Kidney epithelial cell (primary cell): ENCODE measurements around the gene MFSD6L. TPM values are rescaled to one million over a fixed set of nuclear protein-coding genes. Genes with fewer than 3 reads are reported as not detected.

ENCODE experiments used
- DNase-seq: peaks from one replicate; pipeline ENCODE4 v3.0.0-alpha.2; 2010; ENCODE audit warnings: low read depth
- H3K27me3 ChIP-seq: 2 replicates; pipeline ENCODE4 v1.6.0; 2011; ENCODE audit warnings: low read length; ENCODE audit not compliant: control insufficient read depth, insufficient read depth
- H3K36me3 ChIP-seq: 2 replicates; pipeline ENCODE4 v1.5.1; 2011; ENCODE audit warnings: low read length; ENCODE audit not compliant: control insufficient read depth, insufficient read depth
- H3K4me3 ChIP-seq: 2 replicates; pipeline ENCODE4 v1.5.1; 2011; ENCODE audit warnings: low read depth, mild to moderate bottlenecking, control low read depth, low read length
- total RNA-seq: library from RNA; depleted of rRNA; stranded (reverse); fragments of >200 nt; gene quantifications from 2 replicates; pipeline ENCODE4 v1.2.3, GENCODE V29; 2015
- TF ChIP-seq, protein P1 (sequence below): IDR thresholded peaks from 2 replicates; pipeline ENCODE4 v1.5.1; 2011; ENCODE audit warnings: mild to moderate bottlenecking, moderate library complexity, low read length, control low read depth, inconsistent platforms; ENCODE audit not compliant: insufficient read depth, poor library complexity, severe bottlenecking

Gene MFSD6L
- total RNA-seq, 1 donor from 2014 or later: 0.54 TPM

DNA sequence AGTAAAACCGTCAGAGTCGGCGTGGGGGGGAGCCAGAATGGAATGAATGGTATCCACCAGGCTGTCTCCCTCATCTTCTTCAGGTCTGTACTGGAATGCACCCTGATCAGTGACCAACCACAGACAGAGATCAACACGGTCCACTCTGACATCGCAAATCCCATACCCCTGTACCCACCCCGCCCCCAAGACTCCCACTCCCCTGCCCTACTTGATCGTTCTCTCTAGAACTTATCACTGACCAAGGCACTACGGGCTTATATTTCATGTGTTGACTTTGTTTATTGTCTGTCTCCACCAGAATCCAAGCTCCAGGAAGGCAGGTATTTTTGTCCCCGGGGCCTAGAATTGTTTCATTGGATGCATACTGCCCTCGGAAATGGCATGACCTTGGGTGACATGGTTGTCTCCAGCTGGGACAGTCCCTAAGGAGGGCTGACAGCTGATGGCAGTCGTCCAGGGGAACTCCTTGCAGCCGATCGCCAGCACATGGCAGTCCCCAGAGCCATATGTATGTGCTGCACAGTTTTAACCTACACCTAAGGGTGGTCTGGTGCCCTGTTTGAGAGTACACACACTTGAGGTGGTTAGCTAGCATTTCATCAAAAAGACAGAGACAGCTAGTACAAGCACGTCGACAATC is 526 bp upstream of the MFSD6L start:
- no peak for DNase-seq
- Histone ChIP-seq H3K27me3 (peaks cover 16% of the 10 kb centered on the region), H3K36me3 (no peaks in the 10 kb centered on the region), H3K4me3 (no peak overlapping the region)
- TF ChIP-seq, protein P1, sequence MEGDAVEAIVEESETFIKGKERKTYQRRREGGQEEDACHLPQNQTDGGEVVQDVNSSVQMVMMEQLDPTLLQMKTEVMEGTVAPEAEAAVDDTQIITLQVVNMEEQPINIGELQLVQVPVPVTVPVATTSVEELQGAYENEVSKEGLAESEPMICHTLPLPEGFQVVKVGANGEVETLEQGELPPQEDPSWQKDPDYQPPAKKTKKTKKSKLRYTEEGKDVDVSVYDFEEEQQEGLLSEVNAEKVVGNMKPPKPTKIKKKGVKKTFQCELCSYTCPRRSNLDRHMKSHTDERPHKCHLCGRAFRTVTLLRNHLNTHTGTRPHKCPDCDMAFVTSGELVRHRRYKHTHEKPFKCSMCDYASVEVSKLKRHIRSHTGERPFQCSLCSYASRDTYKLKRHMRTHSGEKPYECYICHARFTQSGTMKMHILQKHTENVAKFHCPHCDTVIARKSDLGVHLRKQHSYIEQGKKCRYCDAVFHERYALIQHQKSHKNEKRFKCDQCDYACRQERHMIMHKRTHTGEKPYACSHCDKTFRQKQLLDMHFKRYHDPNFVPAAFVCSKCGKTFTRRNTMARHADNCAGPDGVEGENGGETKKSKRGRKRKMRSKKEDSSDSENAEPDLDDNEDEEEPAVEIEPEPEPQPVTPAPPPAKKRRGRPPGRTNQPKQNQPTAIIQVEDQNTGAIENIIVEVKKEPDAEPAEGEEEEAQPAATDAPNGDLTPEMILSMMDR: no peak

DNA sequence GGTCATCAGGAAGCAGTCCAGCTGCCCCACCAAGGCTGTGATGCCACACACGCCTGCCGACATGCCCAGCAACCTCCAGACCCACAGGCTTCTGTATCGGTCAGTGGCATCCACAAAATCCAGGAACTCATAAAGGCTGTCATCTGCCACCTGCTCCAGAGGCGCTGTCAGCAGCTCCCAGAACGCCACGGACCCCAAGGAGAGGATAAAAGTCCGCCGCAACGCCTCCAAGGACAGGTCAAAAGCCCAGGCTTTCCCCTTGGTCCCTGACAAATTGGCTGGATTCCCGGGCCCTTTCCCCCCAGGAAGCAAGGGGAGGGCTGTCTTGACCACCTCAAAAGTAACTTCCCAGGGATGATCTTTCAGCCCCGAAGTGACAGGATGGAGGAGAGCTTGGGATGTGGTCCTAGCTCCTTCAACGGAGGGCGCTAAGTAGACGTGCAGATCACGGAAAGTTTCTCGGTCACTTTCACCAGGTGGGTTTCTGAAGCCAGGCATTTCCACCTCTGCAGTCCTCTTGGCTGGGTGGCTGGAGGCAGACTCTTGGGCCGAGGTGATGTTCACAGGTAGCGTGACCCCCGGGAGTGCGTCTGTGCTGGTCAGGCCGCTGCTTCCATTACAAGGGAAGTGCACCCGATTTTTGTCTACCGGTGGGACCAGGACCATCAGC is 854 bp downstream of the MFSD6L start:
- H3K4me3 ChIP-seq: no peak overlapping the region
- TF ChIP-seq, protein P1: no peak
- H3K36me3 ChIP-seq: no peaks in the 10 kb centered on the region
- DNase-seq: no peak
- H3K27me3 ChIP-seq: peaks cover 15% of the 10 kb centered on the region

DNA sequence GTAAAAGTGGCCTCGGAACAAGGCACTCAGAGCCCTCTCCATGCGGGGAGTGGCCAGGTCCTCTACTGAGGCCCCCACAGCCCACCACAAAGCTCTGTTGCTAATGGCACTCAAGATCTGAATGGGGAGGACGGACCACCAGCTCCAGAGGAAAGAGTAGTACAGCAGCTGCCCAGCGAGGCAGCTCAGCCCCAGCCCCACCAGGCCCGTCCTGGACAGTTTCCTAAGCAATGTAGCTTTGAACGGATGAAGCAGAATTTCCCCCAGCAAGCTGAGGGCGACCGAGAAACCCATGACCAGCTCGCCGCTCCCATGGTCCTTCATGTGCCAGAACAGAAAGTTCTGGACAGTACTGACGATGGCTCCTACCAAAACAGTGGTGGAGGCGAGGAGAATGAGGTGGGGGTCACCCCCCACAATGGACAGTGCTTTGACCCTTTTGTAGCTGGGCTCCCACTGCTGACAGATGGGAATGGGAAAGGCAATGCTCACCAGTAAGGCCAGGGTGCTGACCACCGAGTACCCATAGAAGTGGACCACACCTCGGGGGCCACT is 1.5 kb downstream of the MFSD6L start:
- Histone ChIP-seq H3K4me3 (no peak overlapping the region), H3K36me3 (no peaks in the 10 kb centered on the region), H3K27me3 (peaks cover 15% of the 10 kb centered on the region)
- DNase-seq: no peak
- TF ChIP-seq, protein P1: no peak

DNA sequence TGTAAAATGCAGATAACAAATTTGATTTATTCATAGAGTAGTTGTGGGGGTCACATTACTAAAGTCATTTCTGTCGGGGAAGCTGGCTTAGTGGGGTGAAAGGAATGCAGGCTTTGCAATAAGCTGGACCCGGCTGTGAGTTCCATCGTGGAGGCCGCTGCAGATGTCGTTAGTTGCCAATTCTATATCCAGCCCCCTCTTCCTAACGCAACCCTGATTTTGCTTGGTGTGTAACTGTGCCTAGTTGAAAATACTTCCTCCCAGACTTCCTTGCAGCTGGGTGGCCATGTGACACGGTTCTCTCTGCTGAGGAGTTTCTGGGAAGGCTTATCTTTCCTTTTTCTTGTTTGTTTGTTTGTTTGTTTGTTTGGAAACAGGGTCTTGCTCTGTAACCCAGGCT is 4.5 kb downstream of the MFSD6L start:
- no peak overlapping the region for H3K4me3 ChIP-seq
- DNase-seq: no peak
- peaks cover 11% of the 10 kb centered on the region for H3K27me3 ChIP-seq
- H3K36me3 ChIP-seq: no peaks in the 10 kb centered on the region
- TF ChIP-seq, protein P1: no peak

DNA sequence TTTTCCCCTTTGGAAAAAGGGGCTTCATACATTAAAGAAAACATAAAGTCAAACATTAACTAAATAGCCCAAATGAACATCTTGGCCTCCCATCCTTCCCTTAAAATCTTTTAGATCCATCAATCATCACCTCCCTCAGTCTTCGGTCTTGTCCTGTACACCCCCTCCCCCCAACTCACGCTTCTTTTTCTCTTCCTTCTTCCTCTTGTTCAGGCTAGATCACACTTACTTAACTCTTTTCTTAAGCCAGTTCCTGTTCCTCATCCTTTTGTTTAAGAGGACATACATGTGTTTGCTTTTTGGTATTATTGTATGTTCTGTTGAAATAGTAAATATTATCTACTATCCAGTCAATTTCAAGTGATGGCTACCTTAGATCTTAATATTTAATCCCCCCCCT is 5.5 kb downstream of the MFSD6L start:
- Histone ChIP-seq H3K27me3 (peaks cover 4% of the 10 kb centered on the region), H3K4me3 (no peak overlapping the region), H3K36me3 (no peaks in the 10 kb centered on the region)
- DNase-seq: no peak
- TF ChIP-seq, protein P1: no peak
